ENCODE data around the gene NRN1.
"Not testable (repeated sequence)": the region's sequence is repeated elsewhere in the genome, so short reads cannot be mapped to it uniquely, and the experiment has no call there.

Gene NRN1

GRCh38 chr6:6006428-6007365, at the start of gene NRN1:
Gene NRN1 (minus strand): TSS chr6:6006925. CDS start chr6:6006749, 176 bp downstream.
- peak; percentile 25 for DNase-seq

- DNase-seq: no peak
Observed at GRCh38 chr6:6052216-6052615, 45.5 kb upstream of the NRN1 start.

DNA sequence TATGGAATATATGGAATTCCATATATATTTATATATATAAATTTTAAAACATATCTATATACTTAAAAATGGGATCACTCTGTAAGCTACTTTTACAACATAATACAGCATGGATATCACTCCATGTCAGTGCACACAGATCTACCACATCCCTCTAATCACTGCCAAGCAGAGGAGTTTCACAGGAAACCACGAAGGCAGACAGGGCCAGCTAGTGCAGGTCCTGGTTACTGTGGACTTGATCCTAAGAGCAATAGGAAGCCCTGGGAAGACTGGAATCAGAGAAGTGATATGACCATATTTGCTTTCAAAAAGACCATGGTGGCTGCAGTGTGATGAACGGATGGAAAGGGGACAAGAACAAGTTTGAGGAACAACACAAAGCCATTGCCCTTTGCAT, 40.0 kb upstream of the NRN1 start:
- no peak for DNase-seq

GRCh38 chr6:6039946-6040509, 33.3 kb upstream of the NRN1 start:
- DNase-seq: no peak

DNA sequence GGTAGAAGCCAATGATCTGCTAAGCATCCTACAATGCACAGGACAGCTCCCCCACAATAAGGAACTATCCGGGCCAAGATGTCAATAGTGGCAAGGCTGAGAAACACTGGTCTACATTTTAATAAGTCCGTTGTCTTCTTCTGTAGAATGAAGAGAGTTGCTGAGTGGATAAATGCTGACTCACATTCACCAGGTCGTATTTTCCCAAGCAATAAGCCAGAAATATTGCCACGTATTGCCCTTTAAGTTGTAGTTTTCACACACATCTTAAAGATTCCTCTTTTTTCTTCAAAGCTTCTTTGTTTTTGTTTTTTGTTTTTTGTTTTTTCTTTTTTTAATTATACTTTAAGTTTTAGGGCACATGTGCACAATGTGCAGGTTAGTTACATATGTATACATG, 30.5 kb upstream of the NRN1 start:
- no peak for DNase-seq

- DNase-seq: no peak
Observed at GRCh38 chr6:6033858-6034257, 27.1 kb upstream of the NRN1 start.

DNA sequence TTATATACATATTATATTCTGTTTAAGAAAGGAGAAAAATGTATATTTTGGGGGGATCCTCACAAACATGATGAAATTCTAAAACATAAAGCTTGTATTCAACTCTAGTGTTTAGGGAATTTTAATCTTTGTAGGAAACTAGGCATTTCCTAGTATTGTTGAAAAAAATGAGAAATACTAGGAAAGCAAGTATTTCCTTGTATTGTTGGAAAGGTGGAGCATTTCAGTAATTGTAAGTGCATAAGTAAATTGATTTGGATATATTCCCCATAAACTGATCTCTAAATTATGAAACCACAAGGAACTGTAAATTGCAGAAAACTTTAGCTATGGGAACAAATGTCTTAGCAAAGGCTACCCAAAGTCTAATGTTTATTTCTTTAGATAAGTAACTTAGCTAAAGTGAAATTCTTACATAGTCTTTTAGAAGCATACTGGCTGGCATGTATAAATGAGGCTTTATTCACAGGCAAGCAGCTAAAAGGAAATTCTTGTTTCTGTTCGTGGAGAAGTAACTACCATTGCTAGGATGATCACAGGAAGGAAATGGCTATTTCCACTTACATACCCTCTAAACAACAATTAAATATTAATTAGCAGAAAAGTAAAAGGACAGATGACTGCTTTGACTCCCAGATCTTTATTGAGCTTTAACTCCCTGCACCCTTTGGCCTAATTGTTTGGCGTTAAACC, 19.9 kb upstream of the NRN1 start:
- no peak for DNase-seq

GRCh38 chr6:6025736-6026135, 19.0 kb upstream of the NRN1 start:
- DNase-seq: no peak

- DNase-seq: no peak
Observed at GRCh38 chr6:6024220-6024619, 17.5 kb upstream of the NRN1 start.

DNA sequence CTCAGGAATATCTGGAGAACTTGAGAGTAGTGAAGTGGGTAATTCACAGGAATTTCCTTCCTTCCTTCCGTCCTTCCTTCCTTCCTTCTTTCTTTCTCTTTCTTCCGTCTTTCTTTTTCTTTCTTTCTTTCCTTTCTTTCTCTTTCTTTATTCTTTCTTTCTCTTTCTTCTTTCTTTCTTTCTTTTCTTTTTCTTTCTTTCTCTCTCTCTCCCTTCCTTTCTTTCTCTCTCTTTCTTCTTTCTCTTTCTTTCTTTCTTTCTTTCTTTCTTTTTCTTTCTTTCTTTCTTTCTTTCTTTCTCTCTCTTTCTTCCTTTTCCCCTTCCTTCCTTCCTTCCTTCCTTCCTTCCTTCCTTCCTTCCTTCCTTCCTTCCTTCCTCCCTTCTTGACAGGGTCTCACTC, 16.1 kb upstream of the NRN1 start:
- DNase-seq: not testable (repeated sequence)

DNA sequence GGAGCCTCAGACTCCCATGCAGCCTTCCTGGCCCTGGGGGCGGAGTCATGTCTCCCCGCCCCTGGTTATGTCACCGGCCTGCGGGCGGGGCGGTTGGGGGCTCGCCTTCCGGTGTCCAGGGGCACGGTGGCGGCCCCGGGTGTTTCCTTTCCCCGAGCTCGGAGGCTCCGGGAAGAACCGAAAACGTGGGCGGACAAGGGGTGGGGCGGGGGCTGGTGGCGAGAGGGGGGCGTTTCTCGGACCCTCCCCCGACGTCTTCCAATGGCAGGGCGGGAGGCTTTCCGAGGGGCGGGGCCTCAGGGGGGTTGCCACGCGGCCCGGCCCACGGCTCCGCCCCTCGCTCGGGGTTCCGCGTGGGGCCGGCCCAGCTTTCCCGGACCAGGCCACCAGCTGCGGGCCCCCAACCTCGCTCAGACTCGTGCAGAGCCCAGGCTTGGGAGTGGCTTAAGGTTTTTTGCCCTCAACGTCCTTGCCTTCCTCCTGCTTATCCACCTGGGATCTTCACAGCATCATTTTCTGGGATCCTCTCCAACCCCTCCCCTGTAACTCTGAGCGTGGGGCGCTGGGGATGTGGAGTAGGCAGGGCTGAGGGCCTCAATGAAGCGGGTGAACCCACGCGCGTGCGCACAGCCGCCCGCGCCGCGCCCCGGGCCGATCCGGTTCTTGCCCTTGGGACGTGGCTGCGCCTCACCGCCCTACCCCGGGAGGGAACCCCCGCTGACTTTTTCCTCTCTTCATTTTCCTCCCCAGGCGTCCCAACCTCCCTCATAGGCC, 2.1 kb upstream of the NRN1 start:
- DNase-seq: peak; percentile 38

- DNase-seq: peak; percentile 23
Observed at GRCh38 chr6:6008089-6008647, 1.4 kb upstream of the NRN1 start.

DNA sequence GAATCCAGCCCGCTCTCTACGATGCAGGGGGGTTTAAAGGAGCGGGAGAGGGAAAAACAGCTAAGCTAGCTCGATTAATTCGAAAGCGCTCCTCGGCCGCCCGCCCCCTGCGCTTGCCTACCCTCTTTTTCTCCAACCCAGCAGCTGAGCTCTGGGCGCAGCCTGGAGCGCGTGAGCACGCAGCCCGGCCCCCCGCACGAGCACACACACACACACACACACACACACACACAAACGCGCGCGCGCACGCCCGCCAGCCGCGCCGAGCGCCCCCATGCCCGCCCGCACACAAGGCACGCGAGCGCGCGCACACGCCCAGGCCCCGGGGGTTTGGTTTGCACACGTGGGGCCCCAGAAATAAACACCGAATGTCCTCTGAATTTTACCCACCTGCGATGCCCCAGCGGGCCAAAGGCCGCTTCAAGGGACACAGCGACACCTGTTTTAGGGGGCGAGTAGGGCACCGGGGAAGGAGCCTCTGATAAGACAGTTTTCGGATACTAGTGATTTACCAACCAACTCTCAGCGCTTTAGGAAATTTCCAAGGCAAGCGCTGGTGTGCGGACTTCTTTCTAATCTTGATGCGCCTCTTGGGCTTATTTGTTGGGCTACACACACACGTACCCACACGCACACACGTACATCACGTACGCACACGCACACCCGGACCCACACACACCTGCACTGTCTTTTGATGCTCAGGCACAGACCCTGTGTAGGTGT, 802 bp upstream of the NRN1 start:
- DNase-seq: peak; percentile 27

DNA sequence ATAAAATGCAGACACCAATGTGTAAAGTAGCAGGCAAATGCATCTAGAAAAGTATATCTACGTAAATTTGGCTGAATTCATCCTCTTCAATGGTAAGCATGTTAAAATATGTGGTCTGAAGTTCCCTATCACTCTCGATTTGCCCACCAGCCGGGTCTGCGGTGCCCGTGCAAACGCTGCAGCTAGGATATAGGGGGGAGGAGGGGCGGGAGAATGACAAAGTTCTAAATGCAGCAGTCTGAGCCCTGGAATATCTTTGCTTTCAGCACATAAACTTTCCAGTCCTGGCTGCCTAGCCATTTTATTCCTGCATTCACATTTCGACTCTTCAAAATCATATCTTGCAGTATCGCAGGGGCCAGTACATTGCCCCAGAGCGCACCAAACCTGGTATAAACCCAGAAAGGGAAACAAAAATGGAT, 708 bp downstream of the NRN1 start:
- DNase-seq: peak; percentile 11

- no peak for DNase-seq
Observed at GRCh38 chr6:6005051-6006005, 1.4 kb downstream of the NRN1 start.

DNA sequence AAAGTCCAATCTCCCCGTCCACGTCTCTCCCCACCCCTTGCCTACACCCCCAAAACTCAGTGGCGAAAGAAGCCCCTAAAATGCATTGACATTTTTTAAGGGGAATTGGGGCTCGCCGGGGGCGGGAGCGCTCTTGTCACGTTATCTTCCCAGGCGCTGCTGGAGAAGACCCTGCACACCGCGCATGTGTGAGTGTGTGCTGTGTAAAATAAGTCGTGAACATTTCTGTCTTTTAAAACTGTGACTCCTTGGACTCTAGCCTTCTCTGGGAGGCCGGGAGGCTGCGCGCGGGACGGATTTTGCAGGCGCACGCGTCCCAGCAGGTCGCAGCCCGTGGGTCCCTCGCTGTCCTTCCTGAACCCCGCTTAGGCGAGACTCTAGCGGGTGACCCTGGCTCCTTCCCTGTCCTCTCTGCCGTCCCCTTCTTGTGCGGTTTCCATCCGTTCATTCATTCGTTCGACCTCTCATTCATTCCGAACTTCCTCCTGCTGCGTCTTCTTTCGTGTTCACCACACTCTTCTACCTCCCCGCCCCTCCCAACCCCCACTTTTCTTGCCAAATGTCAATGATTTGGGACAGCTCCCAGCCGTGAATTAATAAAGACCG, 2.2 kb downstream of the NRN1 start:
- DNase-seq: no peak

- DNase-seq: peak; percentile 17
Observed at GRCh38 chr6:6003621-6004366, 2.9 kb downstream of the NRN1 start.

DNA sequence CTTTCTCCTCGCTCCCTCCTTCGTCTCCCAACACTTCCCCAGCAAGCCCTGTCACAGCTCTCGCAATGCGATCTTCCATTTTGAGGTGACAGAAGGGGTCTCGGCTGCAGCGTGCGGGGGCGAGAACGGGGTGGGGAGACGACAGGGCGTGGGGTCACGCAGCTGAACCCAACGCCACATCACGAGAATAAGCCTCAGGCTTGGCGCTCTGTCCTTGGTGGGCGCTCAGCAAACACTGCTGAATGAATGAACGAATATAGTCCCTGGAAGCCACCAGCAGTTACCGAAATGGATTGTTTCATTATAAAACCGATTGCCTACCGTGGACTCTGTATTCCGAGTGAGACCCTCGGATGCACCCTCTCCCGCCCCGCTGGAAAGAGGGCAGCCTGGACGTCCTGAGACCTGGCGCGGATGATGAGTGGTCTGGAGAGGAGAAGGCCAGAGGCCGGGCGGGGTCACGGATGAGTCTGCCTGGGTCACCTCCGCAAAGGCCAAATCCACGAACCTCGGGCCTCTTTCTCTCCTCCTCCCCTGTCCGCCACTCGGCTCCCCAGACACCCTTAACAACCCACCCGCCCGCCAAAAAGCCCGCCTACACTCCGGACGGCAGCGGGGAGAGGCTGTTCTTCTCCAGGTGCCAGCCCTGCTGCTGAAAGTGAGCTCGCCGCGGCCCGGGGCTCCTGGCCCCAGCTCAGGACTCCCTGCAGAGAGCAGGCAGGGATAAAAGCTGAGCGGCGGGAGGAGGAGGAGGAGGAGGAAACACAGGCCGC, 3.7 kb downstream of the NRN1 start:
- no peak for DNase-seq
